ENCODE data around the gene DIP2C. TPM values are rescaled to one million over a fixed set of nuclear protein-coding genes. Genes with fewer than 3 reads are reported as not detected.

The DIP2C gene
- total RNA-seq, 1 donor, result 1.7 TPM

GRCh38 chr10:283916-284356 lies 405.5 kb downstream of the DIP2C start:
- Histone ChIP-seq H3K4me3 (ENCODE audit: low read length) (no peak overlapping the region), H3K4me1 (ENCODE audit: insufficient read depth, low read length) (no peaks in the 10 kb centered on the region)

DNA sequence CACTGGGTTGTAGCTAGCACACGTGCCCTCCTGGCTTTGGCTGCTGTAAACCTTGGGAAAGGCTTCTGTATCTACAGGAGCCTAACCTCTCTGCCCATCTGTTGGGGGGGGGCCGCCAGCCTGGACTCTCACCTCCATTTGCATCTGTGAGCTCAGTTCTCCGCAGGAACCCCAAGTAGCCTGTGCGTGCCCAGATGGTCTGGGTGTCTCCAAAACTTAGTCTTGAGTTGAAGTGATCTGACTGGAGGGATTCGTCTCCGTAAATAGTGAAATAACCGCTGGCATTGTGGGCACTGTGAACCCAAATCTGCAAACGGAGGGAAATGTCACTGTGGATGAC lies 406.4 kb downstream of the DIP2C start:
- Histone ChIP-seq H3K9me3 (ENCODE audit: low read depth, low read length) (no peaks in the 10 kb centered on the region), H3K27me3 (ENCODE audit: insufficient read depth, low read length) (no peaks in the 10 kb centered on the region), H3K4me3 (ENCODE audit: low read length) (no peak overlapping the region), H3K4me1 (ENCODE audit: insufficient read depth, low read length) (no peaks in the 10 kb centered on the region)

More at GRCh38 chr10:283916-284356, 405.5 kb downstream of the DIP2C start:
- H3K9me3 ChIP-seq (ENCODE audit: low read depth, low read length), result no peaks in the 10 kb centered on the region
- H3K27me3 ChIP-seq (ENCODE audit: insufficient read depth, low read length), result no peaks in the 10 kb centered on the region

DNA sequence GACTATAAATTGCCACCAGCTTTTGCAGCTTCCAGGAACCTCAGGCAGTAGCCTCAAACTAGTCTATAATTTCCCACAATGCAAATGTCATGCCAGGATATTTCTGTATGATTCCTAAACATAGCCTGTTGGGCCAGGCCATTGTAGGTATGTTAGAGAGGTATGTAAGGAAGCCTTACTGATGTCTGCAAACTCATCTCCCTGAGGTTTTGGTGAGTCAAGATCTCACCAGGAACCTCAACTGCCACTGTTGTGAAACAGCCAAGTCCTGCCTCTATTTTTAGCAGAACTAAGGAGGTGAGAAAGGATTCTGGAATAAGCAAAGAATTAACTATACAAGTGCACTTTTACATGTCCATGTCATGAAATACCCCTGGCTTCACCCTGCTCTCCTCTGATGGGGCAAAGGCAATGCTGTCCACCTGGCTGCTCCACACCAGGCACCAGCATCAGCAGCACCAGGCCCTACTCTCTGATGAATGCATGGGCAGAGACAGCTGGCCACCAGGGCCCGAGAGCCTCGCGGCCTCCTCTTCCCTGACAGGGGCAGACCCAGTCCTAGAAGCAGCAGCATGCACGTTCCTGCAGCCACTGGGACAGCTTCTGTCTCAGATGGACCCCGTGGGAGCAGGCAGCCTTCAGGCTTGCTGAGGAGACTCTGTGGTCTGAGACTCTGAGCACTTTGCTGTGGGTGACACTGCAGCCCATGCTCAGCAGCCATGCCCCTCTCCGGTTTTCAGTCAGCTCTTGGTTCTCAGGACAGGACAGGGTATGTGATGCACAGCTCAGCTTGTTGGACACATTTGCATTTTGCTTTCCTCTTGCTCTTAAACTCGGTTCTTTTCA lies 407.0 kb downstream of the DIP2C start:
- H3K4me3 ChIP-seq (ENCODE audit: low read length), result no peak overlapping the region
- H3K27me3 ChIP-seq (ENCODE audit: insufficient read depth, low read length), result no peaks in the 10 kb centered on the region
- H3K9me3 ChIP-seq (ENCODE audit: low read depth, low read length), result no peaks in the 10 kb centered on the region
- H3K4me1 ChIP-seq (ENCODE audit: insufficient read depth, low read length), result no peaks in the 10 kb centered on the region

DNA sequence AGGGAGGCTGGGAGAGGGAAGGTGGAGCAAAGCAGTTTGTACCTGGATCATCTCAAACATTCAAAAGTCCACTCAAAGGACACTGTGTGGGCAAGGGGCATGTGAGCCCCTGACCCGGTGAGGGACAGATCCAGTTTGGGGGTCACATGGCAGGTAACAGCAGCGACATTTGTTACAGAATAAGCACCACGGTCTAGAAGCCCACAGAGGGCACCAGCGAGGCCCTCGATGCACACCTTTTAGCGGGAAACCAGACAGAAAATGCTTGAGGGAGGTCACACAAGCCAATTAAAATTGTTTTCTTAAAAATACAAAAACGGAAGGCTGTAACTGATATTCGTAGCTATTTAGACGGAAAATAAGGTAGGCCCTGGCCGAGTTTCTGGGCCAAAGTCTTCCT lies 409.8 kb downstream of the DIP2C start:
- H3K27me3 ChIP-seq (ENCODE audit: insufficient read depth, low read length), result no peaks in the 10 kb centered on the region
- H3K9me3 ChIP-seq (ENCODE audit: low read depth, low read length), result no peaks in the 10 kb centered on the region
- H3K4me3 ChIP-seq (ENCODE audit: low read length), result no peak overlapping the region
- H3K4me1 ChIP-seq (ENCODE audit: insufficient read depth, low read length), result no peaks in the 10 kb centered on the region

GRCh38 chr10:279232-279631 lies 410.2 kb downstream of the DIP2C start:
- Histone ChIP-seq H3K4me1 (ENCODE audit: insufficient read depth, low read length) (no peaks in the 10 kb centered on the region), H3K27me3 (ENCODE audit: insufficient read depth, low read length) (no peaks in the 10 kb centered on the region), H3K9me3 (ENCODE audit: low read depth, low read length) (no peaks in the 10 kb centered on the region), H3K4me3 (ENCODE audit: low read length) (no peak overlapping the region)

DNA sequence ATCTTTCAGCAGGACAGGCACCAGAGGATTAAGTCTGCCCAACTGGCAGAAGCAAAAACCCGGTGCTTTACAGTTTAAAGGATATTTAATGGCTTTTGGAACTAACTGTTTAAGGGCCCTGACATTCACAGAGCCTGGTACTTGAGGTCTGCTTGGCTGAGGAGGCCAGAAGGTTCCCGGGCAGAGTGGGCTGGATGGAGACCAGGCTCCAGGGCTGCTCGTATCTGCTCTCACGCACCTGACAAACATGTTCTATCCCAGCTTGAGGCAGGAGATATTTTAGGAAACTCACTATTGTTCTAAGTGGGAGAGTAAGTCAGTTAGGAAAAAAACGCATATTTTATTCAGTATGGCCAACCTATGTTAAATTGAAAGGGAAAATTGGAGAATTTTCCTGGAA lies 410.8 kb downstream of the DIP2C start:
- H3K4me3 ChIP-seq (ENCODE audit: low read length), result no peak overlapping the region
- H3K27me3 ChIP-seq (ENCODE audit: insufficient read depth, low read length), result no peaks in the 10 kb centered on the region
- H3K4me1 ChIP-seq (ENCODE audit: insufficient read depth, low read length), result no peaks in the 10 kb centered on the region
- H3K9me3 ChIP-seq (ENCODE audit: low read depth, low read length), result no peaks in the 10 kb centered on the region

GRCh38 chr10:277963-278362 lies 411.5 kb downstream of the DIP2C start:
- Histone ChIP-seq H3K9me3 (ENCODE audit: low read depth, low read length) (no peaks in the 10 kb centered on the region), H3K4me3 (ENCODE audit: low read length) (no peak overlapping the region), H3K4me1 (ENCODE audit: insufficient read depth, low read length) (no peaks in the 10 kb centered on the region), H3K27me3 (ENCODE audit: insufficient read depth, low read length) (no peaks in the 10 kb centered on the region)

- no peaks in the 10 kb centered on the region for H3K27me3 ChIP-seq (ENCODE audit: insufficient read depth, low read length)
- H3K9me3 ChIP-seq (ENCODE audit: low read depth, low read length), result no peaks in the 10 kb centered on the region
Measured at GRCh38 chr10:275680-276079, 413.8 kb downstream of the DIP2C start.

GRCh38 chr10:274866-275265 lies 414.6 kb downstream of the DIP2C start:
- Histone ChIP-seq H3K27me3 (ENCODE audit: insufficient read depth, low read length) (no peaks in the 10 kb centered on the region), H3K4me3 (ENCODE audit: low read length) (no peak overlapping the region), H3K9me3 (ENCODE audit: low read depth, low read length) (no peaks in the 10 kb centered on the region), H3K4me1 (ENCODE audit: insufficient read depth, low read length) (no peaks in the 10 kb centered on the region)

More at GRCh38 chr10:275680-276079, 413.8 kb downstream of the DIP2C start:
- Histone ChIP-seq H3K4me3 (ENCODE audit: low read length) (no peak overlapping the region), H3K4me1 (ENCODE audit: insufficient read depth, low read length) (no peaks in the 10 kb centered on the region)

- Histone ChIP-seq H3K4me3 (ENCODE audit: low read length) (no peak overlapping the region), H3K27me3 (ENCODE audit: insufficient read depth, low read length) (no peaks in the 10 kb centered on the region), H3K4me1 (ENCODE audit: insufficient read depth, low read length) (no peaks in the 10 kb centered on the region), H3K9me3 (ENCODE audit: low read depth, low read length) (no peaks in the 10 kb centered on the region)
Measured at GRCh38 chr10:273088-273487, 416.4 kb downstream of the DIP2C start.

- Histone ChIP-seq H3K9me3 (ENCODE audit: low read depth, low read length) (no peaks in the 10 kb centered on the region), H3K4me3 (ENCODE audit: low read length) (no peak overlapping the region), H3K27me3 (ENCODE audit: insufficient read depth, low read length) (no peaks in the 10 kb centered on the region), H3K4me1 (ENCODE audit: insufficient read depth, low read length) (no peaks in the 10 kb centered on the region)
Measured at GRCh38 chr10:271722-272121, 417.7 kb downstream of the DIP2C start.

GRCh38 chr10:271201-271600 lies 418.3 kb downstream of the DIP2C start:
- H3K27me3 ChIP-seq (ENCODE audit: insufficient read depth, low read length), result no peaks in the 10 kb centered on the region
- no peak overlapping the region for H3K4me3 ChIP-seq (ENCODE audit: low read length)
- H3K4me1 ChIP-seq (ENCODE audit: insufficient read depth, low read length), result no peaks in the 10 kb centered on the region
- H3K9me3 ChIP-seq (ENCODE audit: low read depth, low read length), result no peaks in the 10 kb centered on the region

DNA sequence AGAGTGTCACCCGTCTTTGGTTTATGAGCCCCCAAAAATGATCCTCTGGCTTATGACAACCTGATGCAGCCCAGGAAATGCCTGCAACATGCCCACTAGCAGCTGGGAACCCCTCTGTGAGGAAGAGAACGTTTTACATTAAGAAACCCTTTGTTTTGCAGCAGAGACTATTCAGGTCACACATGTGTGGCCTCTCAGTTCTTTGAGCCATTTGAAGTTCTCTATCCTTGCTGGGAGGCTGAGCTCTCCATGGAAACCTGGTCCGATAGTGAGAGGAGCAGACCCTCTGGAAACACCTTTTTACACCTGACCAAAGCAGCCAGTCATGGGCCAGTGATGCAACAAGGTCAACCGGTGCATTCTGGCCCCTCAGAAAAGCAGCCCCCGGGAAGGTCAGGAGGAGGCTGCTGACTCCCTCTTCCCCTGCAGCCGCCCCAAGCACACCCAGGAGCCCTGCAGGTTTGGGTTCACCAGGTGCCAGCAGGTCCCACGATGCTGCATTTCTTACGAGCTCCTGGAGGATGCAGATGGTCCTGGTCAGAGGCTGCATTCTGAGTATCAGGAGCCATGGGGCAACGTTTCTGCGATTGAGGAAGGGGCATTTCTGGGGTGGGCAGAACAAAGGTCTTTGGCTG lies 419.9 kb downstream of the DIP2C start:
- Histone ChIP-seq H3K27me3 (ENCODE audit: insufficient read depth, low read length) (no peaks in the 10 kb centered on the region), H3K4me3 (ENCODE audit: low read length) (no peak overlapping the region), H3K9me3 (ENCODE audit: low read depth, low read length) (no peaks in the 10 kb centered on the region), H3K4me1 (ENCODE audit: insufficient read depth, low read length) (no peaks in the 10 kb centered on the region)

GRCh38 chr10:267705-268104 lies 421.8 kb downstream of the DIP2C start:
- H3K4me3 ChIP-seq (ENCODE audit: low read length), result no peak overlapping the region
- no peaks in the 10 kb centered on the region for H3K27me3 ChIP-seq (ENCODE audit: insufficient read depth, low read length)
- no peaks in the 10 kb centered on the region for H3K4me1 ChIP-seq (ENCODE audit: insufficient read depth, low read length)
- H3K9me3 ChIP-seq (ENCODE audit: low read depth, low read length), result no peaks in the 10 kb centered on the region

GRCh38 chr10:266974-267425 lies 422.5 kb downstream of the DIP2C start:
- Histone ChIP-seq H3K4me1 (ENCODE audit: insufficient read depth, low read length) (no peaks in the 10 kb centered on the region), H3K9me3 (ENCODE audit: low read depth, low read length) (no peaks in the 10 kb centered on the region), H3K4me3 (ENCODE audit: low read length) (no peak overlapping the region), H3K27me3 (ENCODE audit: insufficient read depth, low read length) (no peaks in the 10 kb centered on the region)
